Measurements from ENCODE around the gene C1orf53.

C1orf53 gene

GRCh38 chr1:197910120-197910991, 7.9 kb downstream of the C1orf53 start:
- Histone ChIP-seq H3K27me3 (ENCODE audit: control insufficient read depth, insufficient read depth, low read length) (peaks cover 88% of the 10 kb centered on the region), H3K36me3 (ENCODE audit: control insufficient read depth, insufficient read depth, low read length) (no peaks in the 10 kb centered on the region), H3K9me3 (ENCODE audit: control insufficient read depth, low read length) (no peaks in the 10 kb centered on the region), H3K4me3 (ENCODE audit: low read length) (no peak overlapping the region), H3K9ac (ENCODE audit: low read length) (no peak overlapping the region), H3K4me1 (ENCODE audit: control insufficient read depth, insufficient read depth, low read length) (peaks cover 17% of the 10 kb centered on the region)

- H3K4me1 ChIP-seq (ENCODE audit: control insufficient read depth, insufficient read depth, low read length) = peaks cover 26% of the 10 kb centered on the region
- H3K36me3 ChIP-seq (ENCODE audit: control insufficient read depth, insufficient read depth, low read length) = no peaks in the 10 kb centered on the region
- H3K9ac ChIP-seq (ENCODE audit: low read length) = no peak overlapping the region
- H3K27me3 ChIP-seq (ENCODE audit: control insufficient read depth, insufficient read depth, low read length) = peaks cover 92% of the 10 kb centered on the region
- no peaks in the 10 kb centered on the region for H3K9me3 ChIP-seq (ENCODE audit: control insufficient read depth, low read length)
- H3K4me3 ChIP-seq (ENCODE audit: low read length) = no peak overlapping the region
These were observed 8.9 kb downstream of the C1orf53 start for GRCh38 chr1:197911111-197911856.

GRCh38 chr1:197911857-197912696, 9.6 kb downstream of the C1orf53 start:
- H3K9me3 ChIP-seq (ENCODE audit: control insufficient read depth, low read length) = no peaks in the 10 kb centered on the region
- peaks cover 100% of the 10 kb centered on the region for H3K27me3 ChIP-seq (ENCODE audit: control insufficient read depth, insufficient read depth, low read length)
- no peak overlapping the region for H3K9ac ChIP-seq (ENCODE audit: low read length)
- H3K36me3 ChIP-seq (ENCODE audit: control insufficient read depth, insufficient read depth, low read length) = no peaks in the 10 kb centered on the region
- H3K4me3 ChIP-seq (ENCODE audit: low read length) = no peak overlapping the region
- H3K4me1 ChIP-seq (ENCODE audit: control insufficient read depth, insufficient read depth, low read length) = peaks cover 33% of the 10 kb centered on the region

- H3K9ac ChIP-seq (ENCODE audit: low read length) = no peak overlapping the region
- no peaks in the 10 kb centered on the region for H3K9me3 ChIP-seq (ENCODE audit: control insufficient read depth, low read length)
- no peak overlapping the region for H3K4me3 ChIP-seq (ENCODE audit: low read length)
- peaks cover 100% of the 10 kb centered on the region for H3K27me3 ChIP-seq (ENCODE audit: control insufficient read depth, insufficient read depth, low read length)
- H3K36me3 ChIP-seq (ENCODE audit: control insufficient read depth, insufficient read depth, low read length) = no peaks in the 10 kb centered on the region
- H3K4me1 ChIP-seq (ENCODE audit: control insufficient read depth, insufficient read depth, low read length) = peaks cover 41% of the 10 kb centered on the region
These were observed 10.5 kb downstream of the C1orf53 start for GRCh38 chr1:197912739-197913494.

- Histone ChIP-seq H3K9me3 (ENCODE audit: control insufficient read depth, low read length) (no peaks in the 10 kb centered on the region), H3K9ac (ENCODE audit: low read length) (no peak overlapping the region), H3K4me1 (ENCODE audit: control insufficient read depth, insufficient read depth, low read length) (peaks cover 47% of the 10 kb centered on the region), H3K36me3 (ENCODE audit: control insufficient read depth, insufficient read depth, low read length) (no peaks in the 10 kb centered on the region), H3K4me3 (ENCODE audit: low read length) (no peak overlapping the region), H3K27me3 (ENCODE audit: control insufficient read depth, insufficient read depth, low read length) (peaks cover 100% of the 10 kb centered on the region)
These were observed 11.3 kb downstream of the C1orf53 start for GRCh38 chr1:197913495-197914276.

GRCh38 chr1:197914510-197914909, 12.1 kb downstream of the C1orf53 start:
- no peak overlapping the region for H3K4me3 ChIP-seq (ENCODE audit: low read length)
- H3K9me3 ChIP-seq (ENCODE audit: control insufficient read depth, low read length) = no peaks in the 10 kb centered on the region
- peaks cover 47% of the 10 kb centered on the region for H3K4me1 ChIP-seq (ENCODE audit: control insufficient read depth, insufficient read depth, low read length)
- H3K9ac ChIP-seq (ENCODE audit: low read length) = no peak overlapping the region
- H3K36me3 ChIP-seq (ENCODE audit: control insufficient read depth, insufficient read depth, low read length) = no peaks in the 10 kb centered on the region
- H3K27me3 ChIP-seq (ENCODE audit: control insufficient read depth, insufficient read depth, low read length) = peaks cover 100% of the 10 kb centered on the region

GRCh38 chr1:197915260-197915861, 12.9 kb downstream of the C1orf53 start:
- H3K4me3 ChIP-seq (ENCODE audit: low read length) = no peak overlapping the region
- no peak overlapping the region for H3K9ac ChIP-seq (ENCODE audit: low read length)
- H3K9me3 ChIP-seq (ENCODE audit: control insufficient read depth, low read length) = no peaks in the 10 kb centered on the region
- peaks cover 51% of the 10 kb centered on the region for H3K4me1 ChIP-seq (ENCODE audit: control insufficient read depth, insufficient read depth, low read length)
- H3K36me3 ChIP-seq (ENCODE audit: control insufficient read depth, insufficient read depth, low read length) = no peaks in the 10 kb centered on the region
- peaks cover 100% of the 10 kb centered on the region for H3K27me3 ChIP-seq (ENCODE audit: control insufficient read depth, insufficient read depth, low read length)

- peaks cover 100% of the 10 kb centered on the region for H3K27me3 ChIP-seq (ENCODE audit: control insufficient read depth, insufficient read depth, low read length)
- peaks cover 51% of the 10 kb centered on the region for H3K4me1 ChIP-seq (ENCODE audit: control insufficient read depth, insufficient read depth, low read length)
- H3K36me3 ChIP-seq (ENCODE audit: control insufficient read depth, insufficient read depth, low read length) = no peaks in the 10 kb centered on the region
- no peak overlapping the region for H3K9ac ChIP-seq (ENCODE audit: low read length)
- no peaks in the 10 kb centered on the region for H3K9me3 ChIP-seq (ENCODE audit: control insufficient read depth, low read length)
- no peak overlapping the region for H3K4me3 ChIP-seq (ENCODE audit: low read length)
These were observed 13.6 kb downstream of the C1orf53 start for GRCh38 chr1:197915862-197916499.

- no peak overlapping the region for H3K9ac ChIP-seq (ENCODE audit: low read length)
- peaks cover 47% of the 10 kb centered on the region for H3K4me1 ChIP-seq (ENCODE audit: control insufficient read depth, insufficient read depth, low read length)
- no peaks in the 10 kb centered on the region for H3K36me3 ChIP-seq (ENCODE audit: control insufficient read depth, insufficient read depth, low read length)
- H3K27me3 ChIP-seq (ENCODE audit: control insufficient read depth, insufficient read depth, low read length) = peaks cover 100% of the 10 kb centered on the region
- no peak overlapping the region for H3K4me3 ChIP-seq (ENCODE audit: low read length)
- no peaks in the 10 kb centered on the region for H3K9me3 ChIP-seq (ENCODE audit: control insufficient read depth, low read length)
These were observed 14.1 kb downstream of the C1orf53 start for GRCh38 chr1:197916500-197916983.
